Activated CD4-positive, alpha-beta T cell treated with anti-CD3 and anti-CD28 coated beads for 48 hours (primary cell): ENCODE measurements around the gene ZCWPW2.

Experiments used
- DNase-seq: peaks from one replicate; pipeline ENCODE4 v3.0.0-alpha.2; 2020

The ZCWPW2 gene, protein sequence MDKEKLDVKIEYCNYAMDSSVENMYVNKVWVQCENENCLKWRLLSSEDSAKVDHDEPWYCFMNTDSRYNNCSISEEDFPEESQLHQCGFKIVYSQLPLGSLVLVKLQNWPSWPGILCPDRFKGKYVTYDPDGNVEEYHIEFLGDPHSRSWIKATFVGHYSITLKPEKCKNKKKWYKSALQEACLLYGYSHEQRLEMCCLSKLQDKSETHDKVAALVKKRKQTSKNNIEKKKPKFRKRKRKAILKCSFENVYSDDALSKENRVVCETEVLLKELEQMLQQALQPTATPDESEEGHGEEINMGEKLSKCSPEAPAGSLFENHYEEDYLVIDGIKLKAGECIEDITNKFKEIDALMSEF

DNA sequence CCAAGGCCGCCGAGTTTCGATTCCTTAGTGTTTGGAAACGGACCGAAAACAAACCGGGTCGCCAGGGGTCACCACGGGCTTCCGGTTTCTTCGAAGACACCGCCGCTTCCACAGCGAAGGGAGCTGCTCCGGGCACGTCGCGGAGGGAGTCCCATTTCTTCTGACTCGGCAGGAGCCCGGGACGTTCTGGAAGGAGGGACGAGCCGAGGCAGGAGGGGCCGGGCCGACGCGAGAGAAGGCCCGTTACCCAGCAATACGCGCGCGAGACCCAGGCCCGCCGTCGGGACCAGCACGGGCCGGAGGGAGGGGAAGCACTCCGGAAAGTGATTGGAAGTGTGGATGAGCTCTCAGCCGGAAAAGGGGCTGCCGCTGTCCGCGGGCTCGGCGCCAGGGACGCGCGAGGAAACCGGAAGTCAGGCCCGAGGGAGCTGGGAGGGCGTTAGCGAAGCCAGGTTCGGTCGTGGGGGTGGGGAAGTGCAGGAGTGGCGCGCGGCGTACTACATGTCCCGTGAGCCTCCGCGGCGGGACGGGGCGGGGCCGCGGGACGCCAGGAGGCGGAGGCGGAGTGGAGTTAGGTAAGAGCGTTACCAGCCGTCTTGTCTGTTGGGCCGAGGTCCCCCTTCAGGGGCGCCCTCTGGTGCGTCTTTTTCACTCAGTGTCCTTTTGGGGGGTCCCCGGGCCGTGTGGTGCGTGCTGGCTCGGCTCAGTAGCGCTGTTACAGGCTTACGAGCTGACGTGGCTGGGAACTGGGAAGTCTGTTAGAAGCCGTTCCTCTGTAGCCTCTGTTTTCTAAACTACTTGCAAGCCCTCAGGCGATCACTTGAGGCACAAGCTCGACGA is at the start of gene ZCWPW2, which contains the start of gene AZI2:
TSS of gene ZCWPW2 (plus strand) at position 93 of the 840 bp plus-strand sequence. CDS start 64,348 bp downstream, outside the sequence.
TSS of gene AZI2 (minus strand) at position 196 of the 840 bp plus-strand sequence. CDS start 8,207 bp downstream, outside the sequence.
- DNase-seq, result peak; percentile 96

DNA sequence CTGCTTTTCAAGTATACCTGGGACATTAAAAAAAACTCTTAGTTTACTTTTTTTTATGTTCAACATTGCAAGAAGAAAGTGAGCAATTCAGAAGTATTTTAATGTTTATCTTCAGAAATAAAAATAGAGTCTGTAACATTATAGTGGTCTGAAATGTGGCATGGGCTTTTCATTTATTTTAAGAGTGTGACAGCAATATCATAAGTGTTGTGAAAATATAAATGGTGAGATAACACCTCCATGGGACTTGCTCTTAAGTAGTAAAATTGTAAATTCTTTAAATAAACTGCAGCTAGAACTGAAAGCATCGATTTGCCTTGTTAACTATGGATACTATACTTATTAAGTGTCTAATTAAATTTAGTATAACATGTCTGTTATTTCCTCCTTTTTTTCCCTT is 48.8 kb upstream of the ZCWPW2 start:
- DNase-seq, result no peak

- no peak for DNase-seq
Measured at GRCh38 chr3:28300345-28300962, 48.1 kb upstream of the ZCWPW2 start.

DNA sequence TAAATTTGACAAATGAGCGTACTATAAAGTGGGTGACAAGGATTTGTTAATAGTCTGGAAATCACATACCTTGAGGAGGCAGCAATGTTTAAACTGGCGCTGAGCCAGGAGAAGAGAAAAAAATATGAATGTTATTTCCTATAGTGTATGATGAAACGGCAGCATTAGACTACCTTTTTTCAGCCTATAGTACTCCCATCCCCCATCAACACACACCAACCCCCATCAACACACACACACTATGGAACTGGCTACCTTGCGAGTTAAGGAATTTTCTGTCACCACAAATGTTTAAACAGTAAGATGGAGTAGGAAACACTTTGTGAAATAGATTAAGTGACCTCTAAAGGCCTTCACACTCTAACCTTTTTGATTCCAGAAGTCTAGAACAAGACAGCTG is 46.8 kb upstream of the ZCWPW2 start:
- DNase-seq, result no peak

DNA sequence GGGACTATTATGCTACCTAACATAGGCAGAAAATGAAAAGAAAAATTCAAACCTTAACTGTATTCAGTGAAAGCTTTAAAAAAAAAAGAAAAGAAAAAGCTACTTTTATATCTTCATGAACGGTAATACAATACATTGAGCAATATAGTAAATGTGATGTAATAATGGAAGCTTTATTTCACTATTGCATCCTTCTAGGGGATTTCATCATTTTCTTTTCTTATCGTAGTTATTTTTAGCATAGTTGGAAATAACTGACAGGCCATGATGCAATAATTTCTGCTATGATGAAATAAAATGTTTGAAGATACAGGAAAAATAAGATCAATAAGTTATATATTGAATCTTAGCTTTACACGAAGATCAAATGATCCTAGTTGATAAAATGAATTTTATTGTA is 40.3 kb upstream of the ZCWPW2 start:
- DNase-seq, result no peak

DNA sequence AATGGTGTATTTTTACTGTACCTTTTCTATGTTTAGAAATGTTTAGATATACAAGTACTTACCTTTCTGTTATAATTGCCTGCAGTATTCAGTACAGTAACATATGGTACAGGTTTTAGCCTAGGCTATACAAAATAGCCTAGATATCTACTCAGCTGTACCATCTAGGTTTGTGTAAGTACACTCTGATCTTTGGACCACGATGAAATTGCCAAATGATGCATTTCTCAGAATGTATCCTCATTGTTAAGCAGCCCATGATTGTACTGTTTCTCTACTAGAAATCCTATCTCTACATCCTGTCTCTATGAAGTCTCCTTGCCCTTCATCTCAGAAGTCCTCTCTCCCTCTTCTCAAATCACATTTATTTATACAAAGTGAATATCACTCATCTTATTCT is 32.8 kb upstream of the ZCWPW2 start:
- no peak for DNase-seq

- no peak for DNase-seq
Measured at GRCh38 chr3:28316226-28316625, 32.3 kb upstream of the ZCWPW2 start.

DNA sequence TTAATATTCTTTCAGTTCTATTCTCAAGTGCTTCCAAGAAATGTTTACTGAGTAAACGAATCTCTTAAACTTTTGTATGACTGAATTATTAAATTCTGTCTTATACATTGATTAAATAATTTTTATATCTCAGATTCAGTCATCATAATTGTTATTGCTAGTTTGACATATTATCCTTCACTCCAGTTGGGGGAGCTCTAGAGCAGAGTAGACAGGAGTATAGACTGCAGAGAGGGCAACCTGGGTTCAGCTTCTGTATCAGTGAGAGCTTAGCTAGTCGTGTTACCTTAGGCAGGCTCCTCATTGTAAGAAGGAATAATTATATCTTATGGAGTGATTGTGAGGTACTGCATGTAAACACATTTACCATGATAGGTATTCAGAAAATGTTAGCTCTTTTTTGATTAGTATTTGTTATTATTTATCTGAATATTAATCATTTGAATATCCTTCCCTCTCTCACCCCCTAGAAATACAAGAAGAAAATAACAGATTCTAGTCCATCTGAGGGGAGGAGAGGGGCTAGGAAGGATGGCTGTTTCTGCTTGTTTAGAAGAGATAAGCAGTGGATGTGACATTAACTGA is 31.0 kb upstream of the ZCWPW2 start:
- peak; percentile 24 for DNase-seq

GRCh38 chr3:28320981-28321380 is 27.5 kb upstream of the ZCWPW2 start:
- no peak for DNase-seq

DNA sequence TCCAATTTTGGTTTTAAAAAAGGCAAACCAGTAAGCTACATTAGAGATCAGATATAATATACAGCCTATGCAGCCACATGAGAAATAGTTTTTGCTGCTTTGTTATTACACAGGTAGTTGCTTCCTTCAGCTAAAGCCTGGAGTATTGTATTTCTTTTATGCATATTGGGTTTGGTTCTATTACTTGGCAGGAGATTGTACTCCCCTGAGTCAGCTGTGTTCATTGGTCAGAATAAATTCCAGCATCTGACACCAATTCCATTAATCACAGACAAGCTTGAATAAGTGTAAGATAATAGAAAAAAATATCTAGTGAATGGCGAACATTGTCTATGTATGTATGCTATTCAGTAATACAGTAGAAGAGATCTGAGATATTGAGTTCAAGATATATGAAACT is 26.1 kb upstream of the ZCWPW2 start:
- no peak for DNase-seq

- DNase-seq, result peak; percentile 36
Measured at GRCh38 chr3:28326458-28326926, 22.0 kb upstream of the ZCWPW2 start.

DNA sequence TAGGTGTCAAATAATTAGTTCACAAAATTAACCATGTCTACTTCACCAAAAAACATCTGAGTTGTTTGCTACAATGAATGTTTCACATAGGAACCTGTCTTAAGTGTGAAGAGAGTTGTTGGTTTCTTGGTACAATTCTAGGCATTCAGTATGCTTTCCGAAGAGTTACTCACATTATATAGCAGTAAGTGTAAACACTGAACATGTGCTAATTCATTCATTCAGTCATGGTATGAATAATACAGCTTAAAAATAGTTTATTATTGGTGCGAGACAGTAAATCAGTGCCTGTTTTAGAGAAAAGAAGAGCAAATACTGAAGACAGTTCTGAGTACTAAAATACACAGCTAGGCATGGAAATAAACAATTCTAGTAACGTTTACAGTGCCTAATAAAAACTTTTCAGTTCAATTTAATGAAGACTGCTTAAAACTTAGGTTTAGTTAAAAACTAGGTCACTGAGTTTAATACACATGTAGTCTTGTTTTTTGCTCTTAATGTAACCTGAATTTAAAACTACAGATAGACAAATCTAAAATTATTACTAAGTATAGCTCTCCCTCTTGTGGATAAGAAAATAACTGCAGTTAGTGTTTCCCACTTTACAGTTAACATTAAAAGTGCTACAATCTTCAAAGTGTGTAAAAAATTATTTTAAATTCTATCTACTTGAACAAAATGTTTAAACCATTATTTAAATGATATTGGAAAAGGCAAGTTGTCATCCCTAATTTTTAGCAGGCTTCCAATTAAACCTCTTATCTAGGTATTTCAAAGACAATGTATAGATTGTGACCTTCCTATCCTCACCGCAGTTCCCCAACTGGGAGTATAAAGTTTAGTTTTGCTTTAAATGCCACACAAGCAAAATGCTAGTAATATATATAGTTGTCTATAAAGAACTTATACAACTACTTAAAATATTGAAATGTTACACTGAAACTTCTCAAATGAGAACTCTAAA is 20.1 kb upstream of the ZCWPW2 start:
- DNase-seq, result no peak

DNA sequence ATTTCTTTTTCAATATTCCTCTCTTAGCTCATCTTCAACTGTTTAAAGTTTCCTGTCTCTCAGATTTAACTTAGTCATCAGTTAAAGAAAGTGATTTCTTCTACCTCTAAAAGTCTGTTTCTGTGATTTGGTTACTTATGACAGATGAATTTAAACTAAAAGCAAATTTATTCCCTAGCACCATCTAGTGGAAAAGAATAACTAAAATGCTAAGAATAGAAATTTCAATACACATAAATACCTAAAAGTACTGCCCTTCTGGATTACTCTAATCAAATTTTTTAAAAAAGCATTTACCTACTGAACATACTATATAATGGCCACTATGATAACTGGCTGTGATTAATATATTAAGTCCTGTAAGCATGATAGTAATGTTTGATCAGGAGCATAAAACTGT is 14.0 kb upstream of the ZCWPW2 start:
- no peak for DNase-seq

GRCh38 chr3:28335246-28335645 is 13.3 kb upstream of the ZCWPW2 start:
- DNase-seq, result no peak

DNA sequence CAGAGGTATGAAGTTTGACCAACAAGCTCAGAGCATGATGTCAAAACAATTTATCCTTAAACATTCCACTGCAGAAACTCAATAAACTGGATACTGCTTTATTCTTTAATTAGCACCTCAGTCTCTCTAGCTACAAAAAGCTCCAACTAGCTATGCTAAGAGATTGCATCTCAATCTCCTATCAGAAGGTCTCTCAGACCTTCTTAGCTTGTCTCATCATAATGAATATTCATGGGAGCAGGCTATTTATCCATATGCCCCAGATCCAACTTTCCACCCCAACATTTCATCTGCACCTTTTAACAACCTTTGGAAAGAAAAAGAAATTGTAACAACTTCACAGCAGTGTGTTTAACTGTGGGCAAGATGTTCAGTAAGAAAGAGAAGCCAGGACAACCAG is 11.3 kb upstream of the ZCWPW2 start:
- DNase-seq, result no peak

DNA sequence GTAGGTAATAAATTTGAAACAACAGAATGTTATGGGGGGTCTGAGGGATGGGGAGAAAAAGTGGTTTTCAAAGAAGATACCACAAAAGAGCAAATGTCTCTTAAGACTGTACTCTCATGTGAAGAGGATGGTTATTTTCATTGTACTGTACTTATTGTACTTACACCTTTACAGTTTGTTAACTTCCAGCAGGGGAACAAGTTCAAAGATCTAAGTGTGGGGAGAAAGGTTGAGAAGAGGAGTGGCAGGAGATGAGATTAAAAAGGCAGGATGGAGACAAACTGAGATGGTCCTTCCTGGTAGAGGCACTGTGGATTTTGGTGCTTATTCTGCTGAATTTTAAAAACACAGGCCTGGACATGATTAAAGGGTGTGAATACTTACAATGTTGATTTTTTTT is 5.4 kb upstream of the ZCWPW2 start:
- no peak for DNase-seq

GRCh38 chr3:28345690-28346089 is 2.8 kb upstream of the ZCWPW2 start:
- DNase-seq, result no peak

- no peak for DNase-seq
Measured at GRCh38 chr3:28347374-28348264, 902 bp upstream of the ZCWPW2 start.

DNA sequence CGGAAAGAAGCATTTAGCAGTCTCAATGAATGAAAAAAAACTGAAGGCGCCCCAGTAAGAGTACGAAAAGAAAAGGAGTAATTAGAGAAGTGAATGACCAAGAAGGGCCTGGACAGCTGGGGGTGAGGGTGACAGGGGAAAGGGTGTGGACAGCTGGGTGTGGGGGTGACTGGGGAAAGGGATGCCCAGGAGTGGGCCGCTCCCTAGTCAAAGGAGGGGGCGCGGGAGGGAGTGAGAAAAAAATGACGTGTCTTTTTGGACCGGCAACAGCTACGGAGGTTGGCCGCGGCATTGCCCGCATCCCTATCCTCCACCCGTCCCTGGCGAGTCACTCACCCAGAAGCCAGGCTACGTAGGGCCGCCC is 274 bp upstream of the ZCWPW2 start:
- no peak for DNase-seq

DNA sequence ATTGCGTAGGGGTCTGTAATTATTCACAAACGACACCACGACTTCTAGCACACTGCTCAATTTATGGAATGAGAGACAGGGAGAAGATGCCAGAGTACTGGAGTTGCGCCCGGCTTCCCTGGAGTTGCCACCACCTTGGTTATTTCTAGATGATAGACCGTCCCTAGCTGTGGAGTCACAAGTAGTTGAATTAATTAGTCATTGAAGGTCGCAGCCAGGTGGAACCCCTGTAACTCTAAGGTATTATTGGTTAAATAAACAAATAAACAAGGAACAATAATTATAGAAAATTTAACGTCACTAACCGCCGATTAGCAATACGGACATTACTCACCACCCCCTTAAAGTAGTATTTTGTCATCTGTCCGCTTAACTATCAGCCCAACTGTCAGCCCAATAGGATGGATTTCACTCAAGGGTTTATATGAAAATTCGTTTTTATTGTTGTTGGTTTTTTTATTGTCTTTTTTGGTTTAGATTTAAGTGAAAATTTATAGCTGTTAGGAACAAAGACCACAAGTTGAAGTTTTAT is 1.0 kb downstream of the ZCWPW2 start:
- no peak for DNase-seq

DNA sequence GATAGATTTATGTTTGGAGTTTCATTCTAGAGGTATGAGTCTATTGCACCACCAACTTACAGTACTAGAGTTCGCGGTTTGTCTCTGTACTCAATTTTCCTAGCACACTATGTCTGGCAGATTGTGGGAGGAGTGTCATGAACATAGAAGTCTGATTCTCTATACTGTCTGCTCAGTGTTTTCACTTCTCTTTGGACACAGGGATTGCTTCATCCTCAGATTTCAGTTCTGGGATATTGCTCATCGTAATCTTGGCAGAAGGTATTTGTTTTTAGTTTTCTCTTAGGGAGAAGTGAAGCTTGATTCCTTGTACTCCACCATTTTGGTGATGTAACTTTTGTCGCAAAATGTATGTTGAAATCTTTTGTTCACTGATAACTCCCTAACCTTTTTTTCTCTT is 27.9 kb downstream of the ZCWPW2 start:
- DNase-seq, result no peak
